GM21723 (cell line): ENCODE measurements around the gene SRSF11.
"Not testable (repeated sequence)": the region's sequence is repeated elsewhere in the genome, so short reads cannot be mapped to it uniquely, and the experiment has no call there.

ENCODE experiments used
- ATAC-seq: cut with Tn5 transposase; IDR thresholded peaks from one replicate; pipeline ENCODE4 v1.9.1; 2021; ENCODE audit warnings: mild to moderate bottlenecking, moderate library complexity; ENCODE audit not compliant: unreplicated experiment

The SRSF11 gene

DNA sequence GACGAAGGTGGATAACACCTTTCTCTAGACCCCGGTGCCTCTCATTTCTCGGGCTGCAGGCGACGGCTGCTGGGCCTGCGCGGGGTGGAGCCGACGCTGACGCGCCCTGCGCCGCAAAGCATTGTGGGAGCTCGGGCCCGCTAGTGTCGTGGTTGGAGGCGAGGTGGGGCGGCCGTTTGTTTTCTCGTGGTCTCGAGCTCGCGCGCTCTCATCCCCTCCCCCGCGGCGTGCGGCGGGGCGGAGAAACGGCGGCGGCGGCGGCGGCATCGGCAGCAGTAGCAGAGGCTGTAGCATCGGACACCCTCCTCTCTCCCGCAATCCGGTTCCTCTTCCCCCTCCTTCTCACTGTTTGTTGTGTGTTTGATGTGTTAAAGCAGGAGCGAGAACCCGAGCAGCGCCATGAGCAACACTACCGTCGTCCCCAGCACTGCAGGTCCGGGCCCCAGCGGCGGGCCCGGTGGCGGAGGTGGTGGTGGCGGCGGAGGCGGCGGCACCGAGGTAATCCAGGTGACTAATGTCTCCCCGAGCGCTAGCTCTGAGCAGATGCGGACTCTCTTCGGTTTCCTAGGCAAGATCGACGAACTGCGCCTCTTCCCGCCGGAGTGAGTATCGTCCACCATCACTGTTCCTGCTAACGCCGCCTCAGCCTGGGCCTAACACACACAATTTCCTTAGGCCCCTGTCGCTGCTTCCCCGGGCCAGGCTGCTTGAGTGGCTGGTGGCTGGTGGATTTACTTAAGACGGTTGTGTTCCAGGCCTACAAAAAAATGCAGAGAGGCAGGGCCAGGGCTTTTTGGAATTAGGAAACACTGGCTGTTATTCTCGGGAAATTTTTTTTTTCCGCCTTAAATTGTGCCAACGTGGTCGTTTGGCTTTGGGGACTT is at the start of gene SRSF11:
SRSF11 (plus strand) TSS at position 143 of the 884 bp plus-strand sequence; CDS start at position 400, 257 bp downstream.
- peak; percentile 91 for ATAC-seq

GRCh38 chr1:70171512-70171911 is 49.7 kb upstream of the SRSF11 start:
- no peak for ATAC-seq

- ATAC-seq: not testable (repeated sequence)
These were observed 36.0 kb upstream of the SRSF11 start for GRCh38 chr1:70185181-70185580.

DNA sequence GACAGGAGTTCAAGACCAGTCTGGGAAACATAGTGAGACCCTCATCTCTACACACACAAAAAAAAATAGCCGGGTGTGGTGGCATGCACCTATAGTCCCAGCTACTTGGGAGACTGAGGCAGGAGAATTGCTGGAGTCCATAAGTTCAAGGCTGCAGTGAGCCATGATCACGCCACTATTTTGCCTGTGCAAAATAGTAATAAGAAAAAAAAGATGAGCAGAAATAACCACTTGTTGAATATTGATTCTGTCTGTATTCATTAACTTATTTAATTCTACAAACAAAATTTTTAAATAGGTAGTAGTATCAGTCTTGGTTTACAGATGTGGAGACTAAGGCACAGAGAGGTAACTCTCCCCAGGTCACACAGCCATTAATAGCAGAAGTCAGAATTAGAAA is 32.7 kb upstream of the SRSF11 start:
- ATAC-seq: no peak

GRCh38 chr1:70190180-70190579 is 31.0 kb upstream of the SRSF11 start:
- no peak for ATAC-seq

DNA sequence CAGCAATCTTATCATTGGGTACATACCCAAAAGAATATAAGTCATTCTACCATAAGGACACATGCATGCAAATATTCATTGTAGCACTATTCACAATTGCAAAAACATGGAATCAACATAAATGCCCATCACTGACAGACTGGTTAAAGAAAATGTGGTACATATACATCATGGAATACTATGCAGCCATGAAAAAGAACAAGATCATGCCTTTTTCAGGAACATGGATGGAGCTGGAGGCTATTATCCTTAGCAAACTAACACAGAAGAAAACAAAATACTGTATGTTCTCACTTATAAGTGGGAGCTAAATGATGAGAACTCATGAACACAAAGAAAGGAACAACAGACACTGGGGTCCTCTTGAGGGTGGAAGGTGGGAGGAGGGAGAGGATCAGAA is 28.7 kb upstream of the SRSF11 start:
- ATAC-seq: not testable (repeated sequence)

DNA sequence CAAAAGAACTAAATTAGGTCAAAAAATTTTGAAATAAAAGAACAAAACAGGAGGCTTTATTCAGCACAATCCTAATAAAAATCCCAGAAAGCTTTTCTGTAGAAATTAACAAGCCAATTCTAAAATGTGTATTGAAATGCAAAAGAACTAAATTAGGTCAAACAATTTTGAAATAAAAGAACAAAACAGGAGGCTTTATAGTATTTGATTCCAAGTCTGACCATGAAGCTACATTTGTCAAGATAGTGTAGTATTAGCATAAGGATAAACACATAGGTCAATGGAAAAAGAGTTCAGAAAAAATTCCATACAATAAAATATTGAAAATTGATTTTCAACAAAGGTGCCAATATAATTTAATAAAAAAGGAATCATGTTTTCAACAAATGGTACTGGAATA is 26.6 kb upstream of the SRSF11 start:
- ATAC-seq: no peak

DNA sequence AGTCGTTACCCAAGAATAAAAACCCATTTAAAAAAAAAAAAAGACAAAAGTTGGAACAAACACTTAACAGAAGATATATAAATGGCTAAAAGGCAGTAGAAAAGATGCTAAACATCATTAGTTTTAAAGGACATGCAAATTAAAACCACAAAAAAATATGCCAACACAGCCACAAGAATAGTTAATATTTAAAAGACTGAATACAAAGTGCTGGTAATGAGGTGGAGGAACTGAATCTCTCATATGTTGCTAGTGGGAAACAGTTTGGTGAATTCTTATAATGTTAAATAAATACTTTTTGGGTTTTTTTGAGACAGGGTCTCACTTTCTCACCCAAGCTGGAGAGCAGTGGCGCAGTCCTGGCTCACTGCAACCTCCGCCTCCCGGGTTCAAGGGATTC is 25.8 kb upstream of the SRSF11 start:
- ATAC-seq: no peak

GRCh38 chr1:70196333-70196732 is 24.8 kb upstream of the SRSF11 start:
- ATAC-seq: no peak

DNA sequence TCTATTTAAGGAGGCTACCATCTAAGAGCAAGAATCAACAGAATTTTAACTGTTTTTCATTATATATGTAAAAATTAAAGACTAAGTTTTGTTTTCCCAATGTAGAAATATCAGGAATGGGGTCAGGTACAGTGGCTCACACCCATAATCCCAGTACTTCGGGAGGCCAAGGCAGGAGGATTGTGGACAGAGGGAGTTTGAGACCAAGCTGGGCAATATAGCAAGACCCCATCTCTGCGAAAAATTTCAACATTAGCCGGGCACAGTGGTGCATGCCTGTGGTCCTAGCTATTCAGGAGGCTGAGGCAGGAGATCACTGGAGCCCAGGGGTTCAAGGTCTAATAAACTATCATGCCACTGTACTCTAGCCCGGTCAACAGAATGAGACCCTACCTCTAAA is 21.1 kb upstream of the SRSF11 start:
- ATAC-seq: no peak

- ATAC-seq: no peak
These were observed 18.9 kb upstream of the SRSF11 start for GRCh38 chr1:70202173-70202758.

DNA sequence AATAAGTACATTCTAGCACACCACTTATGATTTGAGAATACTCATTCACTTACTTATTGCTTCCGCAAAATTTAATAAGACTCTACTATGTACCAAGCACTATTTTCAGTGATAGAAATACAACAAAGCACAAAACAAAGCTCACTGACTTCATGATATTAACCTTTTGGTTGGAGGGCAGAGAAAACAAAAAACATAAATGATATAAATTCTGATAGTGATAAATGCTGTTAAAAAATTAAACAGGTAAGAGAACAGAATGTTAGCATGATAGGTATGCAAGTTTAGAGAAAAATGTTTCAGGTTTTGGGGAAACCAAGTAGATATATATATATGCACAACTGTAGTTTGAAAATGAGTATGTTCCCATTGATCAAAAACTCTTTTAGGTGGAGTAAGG is 17.0 kb upstream of the SRSF11 start:
- ATAC-seq: no peak

DNA sequence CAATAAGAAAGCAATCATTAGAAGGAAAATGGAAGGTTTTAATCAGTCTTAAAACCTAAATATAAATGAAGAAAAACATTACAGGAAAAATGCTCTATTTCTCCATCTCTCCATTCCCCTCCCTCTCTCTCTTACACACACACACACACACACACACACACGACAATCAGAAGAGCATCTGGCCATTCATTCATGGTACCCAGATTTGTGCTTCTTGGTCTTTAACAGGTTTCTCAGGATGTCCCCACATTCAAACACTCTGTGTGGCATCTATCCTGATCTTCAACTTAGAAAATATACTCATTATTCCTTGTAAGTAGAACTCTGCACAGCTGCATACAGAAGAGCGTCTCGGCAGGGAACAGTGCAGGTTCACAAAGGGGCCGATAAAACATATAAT is 16.6 kb upstream of the SRSF11 start:
- no peak for ATAC-seq

DNA sequence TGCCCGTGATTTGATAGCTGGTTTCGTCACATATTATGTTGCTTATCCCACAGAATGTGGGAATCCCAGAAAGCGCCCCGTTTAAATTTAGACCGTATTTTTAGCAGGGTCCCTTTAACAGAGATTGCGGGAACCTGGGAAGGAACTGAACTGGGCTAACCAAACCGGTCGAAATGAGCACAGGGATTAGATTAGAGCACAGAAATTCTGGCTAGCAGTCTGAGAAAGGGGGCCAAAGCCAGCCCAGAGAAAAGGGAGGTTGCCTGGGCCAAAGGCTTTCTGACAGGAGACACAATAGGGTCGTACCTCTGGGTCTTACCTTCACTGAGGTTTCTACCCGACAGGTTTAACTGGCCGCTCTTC is 16.1 kb upstream of the SRSF11 start:
- peak; percentile 44 for ATAC-seq

DNA sequence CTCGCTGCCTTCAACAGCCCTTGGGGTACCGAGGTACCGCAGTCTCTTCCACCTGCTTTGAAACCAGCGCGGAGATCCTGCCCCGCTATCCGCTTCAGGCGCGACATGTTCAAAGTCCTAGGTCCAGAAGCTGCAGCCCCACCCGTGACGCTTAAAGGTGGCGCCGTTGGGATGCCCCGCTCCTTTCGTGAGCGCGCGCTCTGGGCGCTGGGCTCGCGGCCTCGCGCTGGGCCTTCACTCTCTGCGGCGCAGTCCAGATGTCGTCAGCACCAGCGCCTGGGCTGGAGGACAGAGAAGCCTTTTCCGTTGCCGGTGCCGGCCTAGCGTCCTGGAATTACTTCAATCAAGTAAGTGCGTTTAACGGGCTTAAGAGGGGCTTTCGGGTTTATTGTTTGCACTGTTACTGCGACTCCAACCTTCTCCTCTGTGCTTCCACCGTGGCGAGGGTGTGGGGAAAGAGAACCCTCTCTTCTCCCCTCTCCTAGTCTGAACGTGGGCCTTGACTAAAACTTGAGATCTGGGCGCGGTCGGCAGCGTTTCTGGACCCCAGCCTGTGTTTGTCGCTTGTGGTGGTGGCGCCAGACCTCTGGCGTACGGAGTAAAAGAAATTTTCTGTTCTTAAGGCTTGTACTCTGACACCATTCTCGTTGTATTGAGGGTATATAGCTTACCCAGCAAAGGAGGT is 15.6 kb upstream of the SRSF11 start, which contains the start of gene LRRC40:
LRRC40 (minus strand) TSS at position 146 of the 685 bp plus-strand sequence; CDS start at position 107, 39 bp downstream.
- ATAC-seq: peak; percentile 88

GRCh38 chr1:70206833-70207232 is 14.3 kb upstream of the SRSF11 start:
- ATAC-seq: not testable (repeated sequence)

DNA sequence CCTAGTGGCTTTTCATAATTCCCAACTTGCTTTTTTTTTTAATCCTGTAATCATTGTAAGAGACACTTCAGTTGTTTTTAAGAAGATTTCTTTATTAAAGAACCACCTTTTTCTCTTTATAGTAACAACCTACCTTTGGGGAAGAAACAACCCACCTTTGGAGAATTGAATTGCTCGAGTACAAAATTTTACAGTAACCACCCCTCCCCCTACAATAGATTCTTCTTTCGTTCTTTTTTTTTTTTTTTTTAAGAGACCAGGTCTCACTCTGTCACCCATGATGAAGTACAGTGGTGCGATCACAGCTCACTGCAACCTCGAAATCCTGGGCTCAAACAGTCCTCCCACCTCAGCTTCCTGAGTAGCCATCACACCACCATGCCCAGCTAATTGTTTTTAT is 13.7 kb upstream of the SRSF11 start:
- ATAC-seq: no peak

- no peak for ATAC-seq
These were observed 12.9 kb upstream of the SRSF11 start for GRCh38 chr1:70208292-70208691.

DNA sequence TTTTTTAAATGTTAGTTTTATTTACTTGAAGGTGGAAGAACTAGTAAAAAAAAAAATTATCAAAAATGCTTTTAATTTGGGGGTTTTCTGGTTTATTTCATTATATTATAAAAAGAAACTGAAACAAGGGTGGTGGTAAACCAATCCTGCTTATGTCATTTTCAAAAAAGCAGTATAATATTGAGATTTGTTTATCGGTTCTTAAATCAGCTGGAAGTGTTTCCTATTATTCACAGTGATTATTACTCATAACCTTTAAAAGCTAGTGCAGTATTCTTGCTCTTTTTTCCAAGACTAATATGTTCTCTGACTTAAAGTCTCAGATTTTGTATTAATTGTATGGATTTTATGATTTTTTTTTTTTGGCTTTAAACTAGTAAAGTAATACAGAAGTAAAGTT is 10.4 kb upstream of the SRSF11 start:
- no peak for ATAC-seq

- ATAC-seq: no peak
These were observed 9.6 kb upstream of the SRSF11 start for GRCh38 chr1:70211541-70211940.

DNA sequence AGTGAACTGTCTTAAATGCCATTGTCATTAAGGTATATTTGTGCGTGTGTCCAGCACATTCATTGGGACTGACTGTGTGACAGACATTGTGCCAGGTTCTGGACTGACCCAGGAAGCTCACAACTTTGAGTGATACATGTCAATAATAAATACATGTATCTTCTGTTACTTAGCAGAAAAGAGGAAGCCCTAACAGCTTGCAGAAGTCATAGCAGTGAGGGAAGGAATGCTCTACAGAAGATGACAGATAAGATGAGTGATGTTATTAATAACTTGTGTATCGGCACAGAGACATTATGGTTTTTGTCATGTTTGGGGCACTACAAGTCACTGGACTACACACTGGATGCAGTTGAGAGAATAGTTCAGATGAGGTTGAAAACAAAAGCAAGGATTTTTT is 1.2 kb upstream of the SRSF11 start:
- ATAC-seq: no peak
